Endothelial cell of umbilical vein (primary cell): ENCODE results near the gene CIB4. TPM values are rescaled to one million over a fixed set of nuclear protein-coding genes. Genes with fewer than 3 reads are reported as not detected.

Experiments
- BruUV-seq: library from RNA; stranded (reverse); fragments of 400-500 nt; replicated peaks from 2 replicates; lab custom pipeline; 2021; lab: Mats Ljungman, UMichigan
- CTCF ChIA-PET: fragments of 300-600, 350-600 bp; sonication (Branson Sonifier 250); formaldehyde crosslinking; loops from one replicate; lab custom pipeline; 2021; ENCODE audit warnings: antibody characterized with exemption, inconsistent platforms; lab: Charles Lee
- POLR2A ChIA-PET: fragments of 300-600, 350-600 bp; sonication (Branson Sonifier 250); formaldehyde crosslinking; loops from one replicate; lab custom pipeline; 2021; ENCODE audit warnings: antibody characterized with exemption, inconsistent platforms; lab: Charles Lee
- DNase-seq: peaks from one replicate; pipeline ENCODE4 v3.0.0-alpha.2; 2011; ENCODE audit warnings: low read depth, low spot score
- FAIRE-seq: peaks from 2 replicates; lab custom pipeline; 2011; peaks lifted over from hg19 to GRCh38; lab: Jason Lieb, UNC
- H2AFZ ChIP-seq: 2 replicates; pipeline ENCODE4 v1.6.0; 2012; ENCODE audit warnings: low read depth, low read length, control low read depth, inconsistent platforms
- H3K27ac ChIP-seq: 2 replicates; pipeline ENCODE4 v1.5.1; 2011; ENCODE audit warnings: low read depth, mild to moderate bottlenecking, control low read depth, low read length, moderate library complexity; ENCODE audit not compliant: insufficient read depth
- H3K27me3 ChIP-seq, 2 experiments: 2 replicates each; pipeline versions ENCODE4 v1.6.0 to v1.6.1; 2011; ENCODE audit warnings: low read length in 2 of 2, mixed read lengths in 1 of 2; ENCODE audit not compliant: control insufficient read depth in 2 of 2, insufficient read depth in 2 of 2
- H3K36me3 ChIP-seq, 2 experiments: 2 replicates in 1 of 2; 3 replicates in 1 of 2; pipeline ENCODE4 v1.5.1; 2011; ENCODE audit warnings: low read length in 2 of 2, mild to moderate bottlenecking in 1 of 2, moderate library complexity in 1 of 2; ENCODE audit not compliant: control insufficient read depth in 2 of 2, insufficient read depth in 2 of 2; ENCODE audit errors: extremely low read depth in 1 of 2
- H3K4me1 ChIP-seq: 3 replicates; pipeline ENCODE4 v1.5.1; 2011; ENCODE audit warnings: mild to moderate bottlenecking, low read length; ENCODE audit not compliant: control insufficient read depth, insufficient read depth; ENCODE audit errors: extremely low read depth
- H3K4me2 ChIP-seq: 2 replicates; pipeline ENCODE4 v1.6.1; 2011; ENCODE audit warnings: low read length, control low read depth, mixed read lengths; ENCODE audit not compliant: insufficient read depth
- H3K4me3 ChIP-seq, 3 experiments: fragments of 200-600 bp in 1 of 3; sonication (generic), shearing (Covaris generic) in 1 of 3; replicated peaks in 1 of 3; 2 replicates each; pipeline ENCODE4 v1.5.1; 2011 to 2016; ENCODE audit warnings: control low read depth in 3 of 3, low read length in 3 of 3, mild to moderate bottlenecking in 2 of 3, inconsistent platforms in 1 of 3, low read depth in 1 of 3, moderate library complexity in 1 of 3; ENCODE audit not compliant: insufficient read depth in 1 of 3
- H3K79me2 ChIP-seq: 2 replicates; pipeline ENCODE4 v1.6.0; 2012; ENCODE audit warnings: low read length, inconsistent platforms; ENCODE audit not compliant: control insufficient read depth, insufficient read depth
- H3K9ac ChIP-seq: replicated peaks from 2 replicates; pipeline ENCODE3; 2011; ENCODE audit warnings: low read length, control low read depth; ENCODE audit not compliant: insufficient read depth; ENCODE audit errors: extremely low read depth
- H3K9me1 ChIP-seq: replicated peaks from 3 replicates; pipeline ENCODE4 v1.6.0; 2011; ENCODE audit warnings: mild to moderate bottlenecking, low read length; ENCODE audit not compliant: control insufficient read depth, insufficient read depth; ENCODE audit errors: extremely low read depth
- H3K9me3 ChIP-seq: replicated peaks from 2 replicates; pipeline ENCODE4 v1.5.1; 2012; ENCODE audit warnings: low read length, inconsistent platforms; ENCODE audit not compliant: control insufficient read depth, insufficient read depth
- H4K20me1 ChIP-seq: replicated peaks from 2 replicates; pipeline ENCODE3; 2011; ENCODE audit warnings: mild to moderate bottlenecking, low read length; ENCODE audit not compliant: control insufficient read depth, insufficient read depth; ENCODE audit errors: extremely low read depth
- CTCF ChIP-seq, 2 donors: IDR thresholded peaks; 1 replicate in 1 of 2; 2 replicates in 1 of 2; pipeline ENCODE4 v1.5.1; 2011; ENCODE audit warnings: low read length in 2 of 2, mild to moderate bottlenecking in 2 of 2, moderate library complexity in 2 of 2, control low read depth in 1 of 2, inconsistent platforms in 1 of 2, low read depth in 1 of 2; ENCODE audit not compliant: insufficient read depth in 1 of 2; ENCODE audit errors: extremely low read depth in 1 of 2
- FOS ChIP-seq: IDR thresholded peaks from 2 replicates; pipeline ENCODE4 v1.6.1; 2011; ENCODE audit warnings: mild to moderate bottlenecking, low read length, moderate library complexity, borderline replicate concordance; ENCODE audit not compliant: insufficient read depth
- GATA2 ChIP-seq: IDR thresholded peaks from 2 replicates; pipeline ENCODE4 v1.7.0; 2011; ENCODE audit warnings: low read depth, mild to moderate bottlenecking, moderate library complexity, mixed read lengths, low read length; ENCODE audit not compliant: insufficient read length, insufficient read depth
- MAX ChIP-seq: IDR thresholded peaks from 2 replicates; pipeline ENCODE4 v1.6.1; 2011; ENCODE audit not compliant: insufficient read depth, insufficient read length
- dilution Hi-C: fragments of 300-500 bp; cut with MboI; formaldehyde crosslinking; loops from one replicate; pipeline ENCODE4 v1.15.0; 2019; ENCODE audit warnings: low sequenced_read_pairs; ENCODE audit not compliant: extremely low pct_ligation_motif_present
- intact Hi-C: fragments of 100-400 bp; cut with micrococcal nuclease; formaldehyde crosslinking; loops from one replicate; pipeline ENCODE4 v1.10.0; 2022
- polyA plus RNA-seq, 4 experiments: library from polyadenylated mRNA; depleted of rRNA in 3 of 4; stranded (reverse) in 3 of 4; unstranded in 1 of 4; fragments of >200 nt; gene quantifications; 2 replicates each; pipeline versions ENCODE4 v1.2.1 to v1.2.3, GENCODE V29; 2011 to 2012; ENCODE audit warnings: missing spikeins in 1 of 4
- total RNA-seq: library from RNA; stranded (reverse); gene quantifications from 2 replicates; pipeline ENCODE4 v1.2.3, GENCODE V29; 2021

The CIB4 gene
- total and polyA plus RNA-seq, 2 donors (not counting 3 experiments of a cell fraction or from before 2014, with no cell fraction given), result not detected

GRCh38 chr2:26605195-26605998 is 35.8 kb downstream of the CIB4 start:
- POLR2A ChIA-PET, result no interaction called here
- peak; percentile 72 for FAIRE-seq

More at GRCh38 chr2:26605195-26605998, 35.8 kb downstream of the CIB4 start:
- CTCF ChIA-PET, result interaction anchor here (0.6 to 7.3 kb wide), 21 partner anchors 9 to 411 kb away, joined by 3 to 353 read pairs (median 5); no protein-coding TSS in a partner anchor
- Histone ChIP-seq H3K4me2 (no peak overlapping the region), H4K20me1 (no peaks in the 10 kb centered on the region), H3K36me3 (no peaks in the 10 kb centered on the region), H3K4me1 (no peaks in the 10 kb centered on the region), H3K79me2 (no peaks in the 10 kb centered on the region), H2AFZ (no peak overlapping the region), H3K9me3 (no peaks in the 10 kb centered on the region), H3K9ac (no peak overlapping the region), H3K4me3 (no peak overlapping the region), H3K9me1 (no peaks in the 10 kb centered on the region), H3K27me3 (peaks cover 9 to 15% of the 10 kb centered on the region in 2 experiments), H3K27ac (no peak overlapping the region)
- intact Hi-C loops (loop anchor here (1.0 kb wide), 1 partner anchor 140 kb away; no protein-coding TSS in a partner anchor), dilution Hi-C loops (no loop called here)
- TF ChIP-seq MAX (no peak), CTCF (IDR thresholded peaks at IDR 0.05; ENCODE audit: extremely low read depth in 1 of 2, insufficient read depth in 1 of 2, low read depth in 1 of 2, low read length in 2 of 2) (peak; percentile 73 to 77), GATA2 (no peak), FOS (no peak)
- DNase-seq, result peak; percentile 52
- no TSS peak for BruUV-seq
